ENCODE results near the gene TGM5.
"Not testable (repeated sequence)": the region's sequence is repeated elsewhere in the genome, so short reads cannot be mapped to it uniquely, and the experiment has no call there.

TGM5 gene

GRCh38 chr15:43239732-43240491 is 26.8 kb downstream of the TGM5 start:
- no peaks in the 10 kb centered on the region for H3K4me1 ChIP-seq (ENCODE audit: control insufficient read depth, insufficient read depth, low read length)
- H3K27me3 ChIP-seq (ENCODE audit: control insufficient read depth, insufficient read depth, low read length) = peaks cover under 1% of the 10 kb centered on the region
- H3K36me3 ChIP-seq (ENCODE audit: control insufficient read depth, insufficient read depth, low read length) = no peaks in the 10 kb centered on the region
- H3K9ac ChIP-seq (ENCODE audit: low read length) = no peak overlapping the region
- H3K9me3 ChIP-seq (ENCODE audit: control insufficient read depth, low read length) = no peaks in the 10 kb centered on the region
- H3K4me3 ChIP-seq (ENCODE audit: low read length) = no peak overlapping the region

GRCh38 chr15:43238671-43239131 is 28.0 kb downstream of the TGM5 start:
- Histone ChIP-seq H3K36me3 (ENCODE audit: control insufficient read depth, insufficient read depth, low read length) (no peaks in the 10 kb centered on the region), H3K27me3 (ENCODE audit: control insufficient read depth, insufficient read depth, low read length) (peaks cover 2% of the 10 kb centered on the region), H3K4me3 (ENCODE audit: low read length) (no peak overlapping the region), H3K9me3 (ENCODE audit: control insufficient read depth, low read length) (no peaks in the 10 kb centered on the region), H3K9ac (ENCODE audit: low read length) (no peak overlapping the region), H3K4me1 (ENCODE audit: control insufficient read depth, insufficient read depth, low read length) (no peaks in the 10 kb centered on the region)

- Histone ChIP-seq H3K9ac (ENCODE audit: low read length) (no peak overlapping the region), H3K4me1 (ENCODE audit: control insufficient read depth, insufficient read depth, low read length) (no peaks in the 10 kb centered on the region), H3K27me3 (ENCODE audit: control insufficient read depth, insufficient read depth, low read length) (peaks cover 2% of the 10 kb centered on the region), H3K36me3 (ENCODE audit: control insufficient read depth, insufficient read depth, low read length) (no peaks in the 10 kb centered on the region), H3K4me3 (ENCODE audit: low read length) (no peak overlapping the region), H3K9me3 (ENCODE audit: control insufficient read depth, low read length) (no peaks in the 10 kb centered on the region)
Observed at GRCh38 chr15:43237842-43238470, 28.8 kb downstream of the TGM5 start.

GRCh38 chr15:43235536-43235935 is 31.2 kb downstream of the TGM5 start:
- Histone ChIP-seq H3K4me1 (ENCODE audit: control insufficient read depth, insufficient read depth, low read length) (no peaks in the 10 kb centered on the region), H3K9ac (ENCODE audit: low read length) (no peak overlapping the region), H3K36me3 (ENCODE audit: control insufficient read depth, insufficient read depth, low read length) (no peaks in the 10 kb centered on the region), H3K27me3 (ENCODE audit: control insufficient read depth, insufficient read depth, low read length) (peaks cover 2% of the 10 kb centered on the region), H3K9me3 (ENCODE audit: control insufficient read depth, low read length) (no peaks in the 10 kb centered on the region), H3K4me3 (ENCODE audit: low read length) (no peak overlapping the region)

GRCh38 chr15:43232289-43232874 is 34.3 kb downstream of the TGM5 start:
- Histone ChIP-seq H3K4me1 (ENCODE audit: control insufficient read depth, insufficient read depth, low read length) (no peaks in the 10 kb centered on the region), H3K27me3 (ENCODE audit: control insufficient read depth, insufficient read depth, low read length) (peaks cover 2% of the 10 kb centered on the region), H3K9ac (ENCODE audit: low read length) (no peak overlapping the region), H3K9me3 (ENCODE audit: control insufficient read depth, low read length) (no peaks in the 10 kb centered on the region), H3K4me3 (ENCODE audit: low read length) (no peak overlapping the region), H3K36me3 (ENCODE audit: control insufficient read depth, insufficient read depth, low read length) (no peaks in the 10 kb centered on the region)

- H3K36me3 ChIP-seq (ENCODE audit: control insufficient read depth, insufficient read depth, low read length) = no peaks in the 10 kb centered on the region
- no peaks in the 10 kb centered on the region for H3K4me1 ChIP-seq (ENCODE audit: control insufficient read depth, insufficient read depth, low read length)
- peaks cover 2% of the 10 kb centered on the region for H3K27me3 ChIP-seq (ENCODE audit: control insufficient read depth, insufficient read depth, low read length)
- no peak overlapping the region for H3K9ac ChIP-seq (ENCODE audit: low read length)
- H3K4me3 ChIP-seq (ENCODE audit: low read length) = no peak overlapping the region
- no peaks in the 10 kb centered on the region for H3K9me3 ChIP-seq (ENCODE audit: control insufficient read depth, low read length)
Observed at GRCh38 chr15:43230640-43231115, 36.0 kb downstream of the TGM5 start.

- Histone ChIP-seq H3K9me3 (ENCODE audit: control insufficient read depth, low read length) (no peaks in the 10 kb centered on the region), H3K36me3 (ENCODE audit: control insufficient read depth, insufficient read depth, low read length) (no peaks in the 10 kb centered on the region), H3K27me3 (ENCODE audit: control insufficient read depth, insufficient read depth, low read length) (peaks cover 2% of the 10 kb centered on the region), H3K4me3 (ENCODE audit: low read length) (no peak overlapping the region), H3K4me1 (ENCODE audit: control insufficient read depth, insufficient read depth, low read length) (no peaks in the 10 kb centered on the region), H3K9ac (ENCODE audit: low read length) (no peak overlapping the region)
Observed at GRCh38 chr15:43229977-43230376, 36.8 kb downstream of the TGM5 start.

- Histone ChIP-seq H3K9ac (ENCODE audit: low read length) (no peak overlapping the region), H3K9me3 (ENCODE audit: control insufficient read depth, low read length) (no peaks in the 10 kb centered on the region), H3K4me3 (ENCODE audit: low read length) (no peak overlapping the region), H3K27me3 (ENCODE audit: control insufficient read depth, insufficient read depth, low read length) (no peaks in the 10 kb centered on the region), H3K4me1 (ENCODE audit: control insufficient read depth, insufficient read depth, low read length) (no peaks in the 10 kb centered on the region), H3K36me3 (ENCODE audit: control insufficient read depth, insufficient read depth, low read length) (no peaks in the 10 kb centered on the region)
Observed at GRCh38 chr15:43226436-43227305, 40.1 kb downstream of the TGM5 start.

- not testable (repeated sequence) for H3K36me3 ChIP-seq (ENCODE audit: control insufficient read depth, insufficient read depth, low read length); H3K9me3 ChIP-seq (ENCODE audit: control insufficient read depth, low read length); H3K4me3 ChIP-seq (ENCODE audit: low read length); H3K9ac ChIP-seq (ENCODE audit: low read length); H3K4me1 ChIP-seq (ENCODE audit: control insufficient read depth, insufficient read depth, low read length); H3K27me3 ChIP-seq (ENCODE audit: control insufficient read depth, insufficient read depth, low read length)
Observed at GRCh38 chr15:43225950-43226255, 40.8 kb downstream of the TGM5 start.

- Histone ChIP-seq H3K9me3 (ENCODE audit: control insufficient read depth, low read length) (no peaks in the 10 kb centered on the region), H3K36me3 (ENCODE audit: control insufficient read depth, insufficient read depth, low read length) (no peaks in the 10 kb centered on the region), H3K4me3 (ENCODE audit: low read length) (no peak overlapping the region), H3K9ac (ENCODE audit: low read length) (no peak overlapping the region), H3K27me3 (ENCODE audit: control insufficient read depth, insufficient read depth, low read length) (no peaks in the 10 kb centered on the region), H3K4me1 (ENCODE audit: control insufficient read depth, insufficient read depth, low read length) (no peaks in the 10 kb centered on the region)
Observed at GRCh38 chr15:43225201-43225949, 41.4 kb downstream of the TGM5 start.

GRCh38 chr15:43221422-43221821 is 45.3 kb downstream of the TGM5 start:
- Histone ChIP-seq H3K27me3 (ENCODE audit: control insufficient read depth, insufficient read depth, low read length) (no peaks in the 10 kb centered on the region), H3K9ac (ENCODE audit: low read length) (no peak overlapping the region), H3K9me3 (ENCODE audit: control insufficient read depth, low read length) (no peaks in the 10 kb centered on the region), H3K4me3 (ENCODE audit: low read length) (no peak overlapping the region), H3K4me1 (ENCODE audit: control insufficient read depth, insufficient read depth, low read length) (no peaks in the 10 kb centered on the region), H3K36me3 (ENCODE audit: control insufficient read depth, insufficient read depth, low read length) (no peaks in the 10 kb centered on the region)
